Medulla oblongata (tissue), 1 donor: ENCODE data around the gene GUCA2A.

ENCODE experiments used
- DNase-seq: peaks from one replicate; pipeline ENCODE4 v3.0.0-alpha.2; 2015; ENCODE audit errors: extremely low spot score

GUCA2A gene

DNA sequence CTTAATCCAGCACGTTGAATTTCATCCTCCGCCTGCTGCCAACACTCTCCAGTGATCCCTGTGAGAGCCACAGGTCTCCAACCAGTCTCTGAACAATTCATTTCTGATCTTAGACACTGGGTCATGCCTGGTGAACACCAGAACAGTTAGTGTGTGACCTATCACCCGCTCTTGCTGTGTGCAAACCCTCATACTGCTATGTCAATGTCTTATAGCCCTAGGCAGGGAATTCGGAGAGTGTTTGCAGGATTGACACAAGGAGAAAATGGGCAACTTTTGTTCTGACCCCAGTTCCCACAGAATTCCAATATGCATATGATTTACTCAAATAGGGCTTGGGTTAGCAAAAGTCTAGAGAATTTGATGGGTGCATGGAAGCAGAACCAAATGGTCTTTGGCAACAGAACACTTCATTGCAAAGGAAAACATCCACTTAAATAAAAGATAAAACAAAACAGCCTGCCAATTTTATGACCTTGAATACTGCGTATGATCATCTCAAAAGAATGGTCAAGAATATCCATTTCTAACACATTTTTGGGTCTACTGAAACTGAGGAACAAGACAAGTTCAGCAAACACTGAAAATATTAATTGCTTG lies 34.4 kb downstream of the GUCA2A start:
- DNase-seq, result no peak

DNA sequence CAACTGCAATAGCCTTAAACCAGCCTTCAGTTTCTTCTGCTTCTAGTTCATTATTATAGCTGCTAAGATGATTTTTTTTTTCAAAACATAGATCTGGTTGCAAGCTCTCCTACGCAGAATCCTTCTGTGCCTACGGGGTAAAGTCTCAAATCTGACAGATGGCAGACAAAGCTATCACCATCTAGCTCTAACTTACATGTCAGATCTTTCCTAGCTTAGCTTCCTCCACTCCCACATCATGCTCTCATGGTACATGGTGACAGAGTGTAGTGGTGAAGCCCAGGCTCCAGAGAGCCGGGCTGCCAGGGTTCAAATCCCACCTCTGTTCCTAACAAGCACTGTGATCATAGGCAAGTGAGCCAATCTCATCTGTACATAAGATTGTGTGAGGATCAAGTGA lies 35.6 kb downstream of the GUCA2A start:
- DNase-seq, result no peak

DNA sequence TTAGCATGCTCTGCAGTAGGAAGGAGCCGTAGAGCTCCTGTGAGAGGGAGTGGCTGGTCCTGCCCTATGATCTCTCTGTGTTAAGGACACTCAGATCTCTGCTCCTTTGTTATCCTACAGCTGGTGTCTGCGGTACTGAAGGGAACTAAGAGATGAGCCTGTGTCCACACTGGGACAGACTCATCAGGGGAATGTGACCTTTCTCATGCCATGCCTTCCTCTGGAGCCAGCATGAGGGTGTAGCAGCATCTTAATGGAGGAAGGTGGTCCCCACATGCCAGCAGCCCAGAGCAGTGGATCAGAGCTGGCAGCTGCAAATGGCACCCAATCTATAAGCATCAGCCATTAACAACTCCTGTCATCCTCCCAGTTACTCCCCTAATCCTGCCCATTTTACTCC lies 36.0 kb downstream of the GUCA2A start:
- no peak for DNase-seq

DNA sequence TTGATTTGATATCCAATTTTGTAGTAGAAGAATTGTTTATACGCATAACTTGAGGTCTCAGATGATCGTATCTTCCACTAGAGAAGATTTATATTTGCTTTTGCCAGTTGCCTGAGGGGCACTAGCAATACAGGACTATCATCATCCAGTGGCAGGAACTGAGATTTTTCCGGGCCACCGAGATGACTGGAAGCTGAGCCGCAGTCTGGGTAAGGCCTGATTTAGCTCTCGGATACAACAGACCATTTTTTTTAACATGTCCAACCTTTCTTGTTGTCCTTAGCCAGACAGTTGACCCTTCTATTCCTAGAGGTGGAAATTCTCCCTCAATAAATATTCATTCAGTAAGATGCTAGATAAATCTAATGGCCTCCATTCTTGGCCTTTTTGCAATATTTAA lies 36.8 kb downstream of the GUCA2A start:
- DNase-seq, result no peak

DNA sequence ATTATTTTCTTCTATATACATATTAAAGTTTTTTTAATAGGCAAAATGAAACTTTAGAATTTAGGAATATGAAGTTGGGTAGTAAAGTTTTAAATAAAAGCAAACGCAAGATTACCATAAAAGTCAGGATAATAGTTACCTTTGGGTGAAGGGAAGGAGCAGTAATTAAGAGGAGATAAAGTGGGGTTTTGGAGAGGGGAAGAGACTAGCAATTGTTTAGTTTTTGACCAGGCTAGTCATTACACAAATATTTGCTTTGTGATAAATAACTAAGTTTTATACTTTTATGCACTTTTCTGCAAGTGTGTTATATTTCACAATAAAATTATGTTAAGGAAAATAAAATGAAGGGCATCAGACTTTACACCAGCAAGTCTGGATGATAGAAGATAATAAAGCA lies 39.0 kb downstream of the GUCA2A start:
- DNase-seq, result no peak

DNA sequence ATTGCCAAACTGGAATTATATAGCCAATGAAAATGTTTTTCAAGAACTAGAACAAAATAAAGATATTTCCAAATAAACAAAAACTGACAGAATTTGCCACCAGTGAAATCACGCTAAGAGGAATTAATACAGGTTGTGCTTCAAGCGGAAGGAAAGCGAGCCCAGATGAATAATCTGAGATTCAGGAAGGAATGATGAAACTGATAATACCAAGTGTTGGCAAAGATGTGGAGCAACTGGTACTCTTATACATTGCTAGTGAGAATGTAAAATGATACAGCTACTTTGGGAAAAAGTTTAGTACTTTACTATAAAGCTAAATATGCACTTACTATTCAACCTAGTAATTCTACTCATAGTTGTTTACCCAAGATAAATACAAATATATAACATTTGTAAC lies 42.1 kb downstream of the GUCA2A start:
- DNase-seq, result no peak

DNA sequence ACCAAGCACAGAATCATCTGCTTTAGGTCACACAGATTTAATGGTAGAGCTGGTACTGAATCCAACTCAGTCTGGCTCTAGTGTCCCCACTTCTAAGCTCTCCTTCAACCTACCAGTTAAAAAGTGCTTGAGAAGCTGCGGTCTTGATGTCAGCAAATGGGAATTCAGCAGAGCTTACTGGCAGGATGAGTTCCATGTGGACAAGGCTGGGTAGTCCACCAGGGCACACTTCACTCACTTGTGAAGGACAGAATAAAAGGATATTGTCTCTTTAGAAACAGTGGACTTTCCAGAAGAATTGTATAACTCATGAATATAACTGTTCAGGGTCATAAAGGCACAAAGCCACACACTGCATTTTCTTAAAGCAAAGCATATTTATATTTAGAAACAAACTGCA lies 46.4 kb downstream of the GUCA2A start:
- DNase-seq, result no peak

DNA sequence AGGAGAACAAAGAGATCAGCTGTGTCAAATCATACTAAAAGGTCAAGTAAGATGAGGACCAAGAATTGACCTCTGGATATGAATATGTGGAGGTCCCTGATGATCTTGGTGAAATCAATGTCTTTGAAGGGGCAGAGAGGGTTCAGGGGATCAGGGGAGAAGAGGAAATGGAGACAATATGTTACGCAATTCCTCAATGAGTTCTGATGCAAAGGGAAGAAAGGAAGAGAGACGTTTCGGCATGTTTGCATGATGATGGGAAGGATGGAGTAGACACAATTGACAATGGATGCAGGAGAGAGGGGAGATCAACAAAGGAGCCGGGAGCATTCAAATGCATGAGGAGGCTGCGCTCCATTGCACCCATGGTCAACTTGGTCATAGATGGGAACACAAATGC lies 47.3 kb downstream of the GUCA2A start:
- no peak for DNase-seq

DNA sequence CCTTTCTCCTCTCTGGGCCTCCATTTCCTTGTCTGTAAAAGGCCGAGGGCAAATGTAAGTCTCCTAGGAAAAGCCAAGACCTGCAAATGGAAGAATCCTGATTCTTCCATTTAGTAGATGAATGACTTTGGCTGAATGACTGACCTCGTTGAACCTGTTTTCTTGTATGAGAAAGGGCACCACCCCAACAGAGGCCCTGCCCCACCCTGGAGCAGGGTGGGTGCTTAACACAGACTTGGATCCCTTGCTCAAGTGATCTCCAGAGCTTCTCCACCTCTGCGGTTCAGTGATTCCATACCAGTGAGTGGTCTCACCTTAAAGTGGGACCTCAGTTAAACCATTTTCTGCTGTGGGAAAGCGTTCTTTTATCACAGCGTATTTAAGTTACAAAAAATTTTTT lies 50.3 kb downstream of the GUCA2A start:
- DNase-seq, result no peak
